ENCODE data around the gene NEDD8.
"Not testable (repeated sequence)": the region's sequence is repeated elsewhere in the genome, so short reads cannot be mapped to it uniquely, and the experiment has no call there.

The NEDD8 gene

GRCh38 chr14:24231263-24232120 lies 675 bp downstream of the NEDD8 start:
- POLR2A ChIA-PET (ENCODE audit: low non-redundant PET): interaction anchor here (0.6 kb wide), 1 partner anchor 11 kb away, joined by 11 read pairs; no protein-coding TSS in a partner anchor
- H3K27ac ChIP-seq: peak overlapping the region; percentile 96
- no peak for TF ChIP-seq CTCF (conservative IDR thresholded peaks at IDR 0.05; ENCODE audit: low read depth)
- CTCF ChIA-PET: interaction anchor here (0.6 kb wide), 1 partner anchor 1637 kb away, joined by 3 read pairs; no protein-coding TSS in a partner anchor
- DNase-seq (ENCODE audit: low spot score): peak; percentile 34

GRCh38 chr14:24228902-24229301 lies 3.3 kb downstream of the NEDD8 start:
- H3K27ac ChIP-seq: peak overlapping the region; percentile 56
- ChIA-PET CTCF (no interaction called here), POLR2A (ENCODE audit: low non-redundant PET) (interaction anchor here (0.6 kb wide), 2 partner anchors 9 to 30 kb away, joined by 3 read pairs; no protein-coding TSS in a partner anchor)
- no peak for DNase-seq (ENCODE audit: low spot score)
- no peak for TF ChIP-seq CTCF (conservative IDR thresholded peaks at IDR 0.05; ENCODE audit: low read depth)

- CTCF ChIA-PET: interaction anchor here (1.0 kb wide), 1 partner anchor 16 kb away, joined by 3 read pairs; the partner anchor contains the start of gene TINF2
- H3K27ac ChIP-seq: no peak overlapping the region
- POLR2A ChIA-PET (ENCODE audit: low non-redundant PET): no interaction called here
- TF ChIP-seq CTCF (conservative IDR thresholded peaks at IDR 0.05; ENCODE audit: low read depth): no peak
- DNase-seq (ENCODE audit: low spot score): no peak
Observed at GRCh38 chr14:24226473-24226872, 5.7 kb downstream of the NEDD8 start.

- TF ChIP-seq CTCF (conservative IDR thresholded peaks at IDR 0.05; ENCODE audit: low read depth): no peak
- DNase-seq (ENCODE audit: low spot score): peak; percentile 78
- ChIA-PET CTCF (interaction anchor here (0.6 to 0.9 kb wide), 2 partner anchors 18 to 74 kb away, joined by 3 read pairs; no protein-coding TSS in a partner anchor), POLR2A (ENCODE audit: low non-redundant PET) (no interaction called here)
- peak overlapping the region; percentile 85 for H3K27ac ChIP-seq
Observed at GRCh38 chr14:24224618-24225071, 7.5 kb downstream of the NEDD8 start.

- CTCF ChIA-PET; DNase-seq (ENCODE audit: low spot score); H3K27ac ChIP-seq; POLR2A ChIA-PET (ENCODE audit: low non-redundant PET): not testable (repeated sequence)
Observed at GRCh38 chr14:24222987-24223386, 9.2 kb downstream of the NEDD8 start.

GRCh38 chr14:24219521-24219920 lies 12.6 kb downstream of the NEDD8 start:
- ChIA-PET POLR2A (ENCODE audit: low non-redundant PET) (interaction anchor here (0.6 kb wide), 1 partner anchor 9 kb away, joined by 3 read pairs; no protein-coding TSS in a partner anchor), CTCF (no interaction called here)
- TF ChIP-seq CTCF (conservative IDR thresholded peaks at IDR 0.05; ENCODE audit: low read depth): no peak
- H3K27ac ChIP-seq: no peak overlapping the region
- DNase-seq (ENCODE audit: low spot score): no peak

GRCh38 chr14:24219080-24219479 lies 13.1 kb downstream of the NEDD8 start:
- DNase-seq (ENCODE audit: low spot score): no peak
- CTCF ChIA-PET: no interaction called here

GRCh38 chr14:24216876-24217275 lies 15.3 kb downstream of the NEDD8 start:
- CTCF ChIA-PET: interaction anchor here (0.6 to 1.2 kb wide), 3 partner anchors 9 to 47 kb away, joined by 3 to 4 read pairs (median 3); partner anchors contain the start of gene GMPR2
- POLR2A ChIA-PET (ENCODE audit: low non-redundant PET); DNase-seq (ENCODE audit: low spot score): not testable (repeated sequence)
- H3K27ac ChIP-seq: peak overlapping the region; percentile 45

More at GRCh38 chr14:24219080-24219479, 13.1 kb downstream of the NEDD8 start:
- POLR2A ChIA-PET (ENCODE audit: low non-redundant PET): no interaction called here
- no peak for TF ChIP-seq CTCF (conservative IDR thresholded peaks at IDR 0.05; ENCODE audit: low read depth)
- H3K27ac ChIP-seq: peak overlapping the region; percentile 32; the same call in 1 of the 2 replicates
